Stimulated activated CD4-positive, alpha-beta T cell treated with anti-CD3 and anti-CD28 coated beads, Interleukin-2, amount 100 ng/mL, for 48 hours (primary cell): Measurements from ENCODE around the gene ACOX2.
A peak's percentile ranks its signal among the peaks of the same experiment; 100 is the strongest.

Source experiments
- DNase-seq, 2 donors: peaks; one replicate each; pipeline ENCODE4 v3.0.0-alpha.2; 2020

Gene ACOX2

GRCh38 chr3:58502872-58503271, 34.1 kb downstream of the ACOX2 start:
- no peak for DNase-seq

- DNase-seq, result no peak
Measured at GRCh38 chr3:58497097-58497496, 39.9 kb downstream of the ACOX2 start.

- DNase-seq, result no peak
Measured at GRCh38 chr3:58496206-58496857, 40.7 kb downstream of the ACOX2 start.

GRCh38 chr3:58495101-58495500, 41.9 kb downstream of the ACOX2 start:
- DNase-seq, result no peak

GRCh38 chr3:58494107-58494506, 42.9 kb downstream of the ACOX2 start:
- DNase-seq, result no peak

- peak; percentile 10 to 22 for DNase-seq
Measured at GRCh38 chr3:58492494-58492905, 44.5 kb downstream of the ACOX2 start.

- peak; percentile 83 to 92 for DNase-seq
Measured at GRCh38 chr3:58491506-58492402, 45.2 kb downstream of the ACOX2 start, which contains the start of gene KCTD6. Gene KCTD6 (plus strand): TSS chr3:58492096. CDS start chr3:58498756, 6,660 bp downstream.

GRCh38 chr3:58490860-58491501, 46.0 kb downstream of the ACOX2 start:
- no peak for DNase-seq

- no peak for DNase-seq
Measured at GRCh38 chr3:58488967-58489366, 48.0 kb downstream of the ACOX2 start.

GRCh38 chr3:58487140-58487886, 49.7 kb downstream of the ACOX2 start:
- no peak for DNase-seq

- no peak for DNase-seq
Measured at GRCh38 chr3:58485801-58486435, 51.1 kb downstream of the ACOX2 start.

- DNase-seq, result no peak
Measured at GRCh38 chr3:58484722-58485069, 52.3 kb downstream of the ACOX2 start.

GRCh38 chr3:58484045-58484721, 52.8 kb downstream of the ACOX2 start:
- no peak for DNase-seq

GRCh38 chr3:58482917-58483636, 53.9 kb downstream of the ACOX2 start:
- no peak for DNase-seq

- no peak for DNase-seq
Measured at GRCh38 chr3:58480309-58480708, 56.7 kb downstream of the ACOX2 start.

GRCh38 chr3:58478781-58479180, 58.2 kb downstream of the ACOX2 start:
- no peak for DNase-seq

GRCh38 chr3:58474967-58475578, 61.9 kb downstream of the ACOX2 start:
- DNase-seq, result no peak

- DNase-seq, result no peak
Measured at GRCh38 chr3:58474348-58474911, 62.6 kb downstream of the ACOX2 start.

- no peak for DNase-seq
Measured at GRCh38 chr3:58473275-58473674, 63.7 kb downstream of the ACOX2 start.
